K562 (cell line): ENCODE data around the gene NSMCE1. TPM values are rescaled to one million over a fixed set of nuclear protein-coding genes. Genes with fewer than 3 reads are reported as not detected.
"Not testable (repeated sequence)": the region's sequence is repeated elsewhere in the genome, so short reads cannot be mapped to it uniquely, and the experiment has no call there.

Experiments
- ATAC-seq: fragments of 200-7000 bp; cut with Tn5 transposase; 3 replicates; pipeline ENCODE4 v1.9.1; 2020; ENCODE audit warnings: moderate library complexity
- BruUV-seq: library from RNA; stranded (reverse); fragments of 400-500 nt; replicated peaks from 2 replicates; lab custom pipeline; 2021; lab: Mats Ljungman, UMichigan
- CTCF ChIA-PET: fragments of 300-600 bp; formaldehyde crosslinking; extraction: SDS; loops from one replicate; lab custom pipeline; 2021; ENCODE audit warnings: low intra/inter-chr PET ratio; lab: Yijun Ruan, JAX
- POLR2A ChIA-PET: fragments of 300-600, 350-650 bp; sonication (Branson Sonifier 250); formaldehyde crosslinking; extraction: SDS; loops from one replicate; lab custom pipeline; 2021; ENCODE audit warnings: antibody characterized with exemption, inconsistent platforms; lab: Yijun Ruan, JAX
- DNase-seq, 4 experiments: peaks; one replicate each; pipeline versions ENCODE4 v3.0.0 to v3.0.0-alpha.2; 2011 to 2018; ENCODE audit warnings: low spot score in 3 of 4, mixed read lengths in 3 of 4; ENCODE audit errors: extremely low read depth in 1 of 4
- FAIRE-seq: peaks from 2 replicates; lab custom pipeline; 2011; peaks lifted over from hg19 to GRCh38; lab: Jason Lieb, UNC
- H2AFZ ChIP-seq: 2 replicates; pipeline ENCODE4 v1.6.0; 2011; ENCODE audit warnings: low read depth, low read length, control low read depth, inconsistent platforms
- H3K27ac ChIP-seq: fragments of 200-600 bp; 3 replicates; pipeline ENCODE4 v1.8.0; 2011; ENCODE audit warnings: low read depth, mild to moderate bottlenecking, control low read depth, inconsistent platforms, low read length, moderate library complexity, mixed read lengths; ENCODE audit errors: extremely low read depth
- H3K27me3 ChIP-seq, 2 experiments: fragments of 300-600 bp in 1 of 2; 2 replicates in 1 of 2; 3 replicates in 1 of 2; pipeline versions ENCODE4 v1.6.0 to v1.8.0; 2011; ENCODE audit warnings: inconsistent platforms in 2 of 2, low read length in 2 of 2, mild to moderate bottlenecking in 1 of 2, mixed read lengths in 1 of 2, moderate library complexity in 1 of 2; ENCODE audit not compliant: control insufficient read depth in 2 of 2, insufficient read depth in 2 of 2
- H3K36me3 ChIP-seq: fragments of 300-600 bp; 3 replicates; pipeline ENCODE4 v1.8.0; 2011; ENCODE audit warnings: mild to moderate bottlenecking, low read length, inconsistent platforms; ENCODE audit not compliant: control insufficient read depth, insufficient read depth
- H3K4me1 ChIP-seq, 2 experiments: fragments of 200-600 bp in 1 of 2; replicated peaks in 1 of 2; 2 replicates in 1 of 2; 3 replicates in 1 of 2; pipeline versions ENCODE4 v1.5.1 to v1.8.0; 2011; ENCODE audit warnings: inconsistent platforms in 2 of 2, low read length in 2 of 2, mild to moderate bottlenecking in 1 of 2, mixed read lengths in 1 of 2, moderate library complexity in 1 of 2; ENCODE audit not compliant: control insufficient read depth in 2 of 2, insufficient read depth in 2 of 2
- H3K4me2 ChIP-seq: 2 replicates; pipeline ENCODE4 v1.6.1; 2011; ENCODE audit warnings: low read length, control low read depth, inconsistent platforms, mixed read lengths; ENCODE audit not compliant: insufficient read depth
- H3K4me3 ChIP-seq: fragments of 200-600 bp; sonication (generic), shearing (Covaris generic); 2 replicates; pipeline ENCODE4 v1.5.1; 2016; ENCODE audit warnings: control low read depth, inconsistent platforms
- H3K79me2 ChIP-seq: fragments of 200-600 bp; 3 replicates; pipeline ENCODE4 v1.8.0; 2011; ENCODE audit warnings: low read length, inconsistent platforms; ENCODE audit not compliant: control insufficient read depth, insufficient read depth
- H3K9ac ChIP-seq, 2 experiments: 2 replicates each; pipeline versions ENCODE4 v1.6.0 to v1.6.1; 2011; ENCODE audit warnings: low read depth in 2 of 2, low read length in 2 of 2, control low read depth in 1 of 2, inconsistent platforms in 1 of 2, mild to moderate bottlenecking in 1 of 2, mixed read lengths in 1 of 2; ENCODE audit not compliant: insufficient read depth in 1 of 2
- H3K9me1 ChIP-seq: one replicate; pipeline ENCODE4 v1.6.0; 2011; ENCODE audit warnings: inconsistent platforms, mild to moderate bottlenecking, low read length, moderate library complexity; ENCODE audit not compliant: control insufficient read depth, insufficient read depth
- H3K9me3 ChIP-seq: replicated peaks from 2 replicates; pipeline ENCODE4 v1.5.1; 2011; ENCODE audit warnings: low read depth, low read length, inconsistent platforms; ENCODE audit not compliant: control insufficient read depth, insufficient read depth
- H4K20me1 ChIP-seq: replicated peaks from 2 replicates; pipeline ENCODE4 v1.6.1; 2011; ENCODE audit warnings: low read length, inconsistent platforms, mixed read lengths; ENCODE audit not compliant: control insufficient read depth, insufficient read depth
- BCOR ChIP-seq: fragments of 450-650 bp; IDR thresholded peaks from 2 replicates; pipeline ENCODE4 v1.6.1; 2016
- KLF10 ChIP-seq: fragments of 250-450 bp; sonication (Bioruptor Pico); IDR thresholded peaks from 2 replicates; pipeline ENCODE4 v1.6.1; 2021; ENCODE audit warnings: matching md5 sums
- XRCC3 ChIP-seq: fragments of 450-650 bp; IDR thresholded peaks from 2 replicates; pipeline ENCODE4 v1.6.1; 2017; ENCODE audit warnings: mild to moderate bottlenecking, moderate library complexity
- ZNF121 ChIP-seq: sonication (generic); formaldehyde crosslinking; conservative IDR thresholded peaks from 2 replicates; pipeline ENCODE4 v1.8.0; 2022; ENCODE audit warnings: missing genetic modification reagents
- WGBS: fragments of 100-300 bp; shearing (Covaris generic); methylation state at CpG from one replicate; pipeline ENCODE4 v1.1.6; 2016; ENCODE audit warnings: low coverage, mixed read lengths; ENCODE audit not compliant: insufficient coverage; ENCODE audit errors: missing lambda C conversion rate; 5-methylcytosine and 5-hydroxymethylcytosine counted together
- in situ Hi-C: fragments of 300-500 bp; cut with MboI; formaldehyde crosslinking; loops from 4 replicates; pipeline ENCODE4 v1.15.0; 2018; ENCODE audit warnings: inconsistent platforms, mixed read lengths
- intact Hi-C: fragments of 100-400 bp; cut with micrococcal nuclease; formaldehyde crosslinking; loops from 2 replicates; pipeline ENCODE4 v1.14.2; 2022
- polyA plus RNA-seq, 8 experiments: library from polyadenylated mRNA; depleted of rRNA in 4 of 8; stranded (reverse) in 5 of 8; unstranded in 3 of 8; fragments of >200 nt; fragmentation: Nextera tagmentation in 2 of 8; fragmentation: Illumina TruSeq in 1 of 8; extraction: Ambion mirVana in 2 of 8; extraction: Trizol in 1 of 8; gene quantifications; 2 replicates each; pipeline versions ENCODE4 v1.2.1 to v1.2.3, GENCODE V29; 2011 to 2014; ENCODE audit warnings: inconsistent platforms in 1 of 8, missing spikeins in 1 of 8
- total RNA-seq, 7 experiments: library from RNA; depleted of rRNA in 6 of 7; stranded (reverse); fragments of >200 nt in 6 of 7; fragmentation: Illumina TruSeq in 2 of 7; extraction: Trizol in 2 of 7; gene quantifications; 2 replicates each; pipeline versions ENCODE4 v1.2.1 to v1.2.3, GENCODE V29; 2011 to 2021; ENCODE audit warnings: low replicate concordance in 1 of 7

NSMCE1 gene
- total and polyA plus RNA-seq, 9 of the 15 experiments (the other 6 are each of a cell fraction or from before 2014, with no cell fraction given): 52.1 to 163 (median 61.5) TPM

GRCh38 chr16:27272697-27273096 is 4.1 kb upstream of the NSMCE1 start:
- POLR2A ChIA-PET, ATAC-seq, H3K27me3 ChIP-seq, intact Hi-C loops, H3K27ac ChIP-seq, H4K20me1 ChIP-seq, H3K4me3 ChIP-seq, H3K4me1 ChIP-seq, H3K9me3 ChIP-seq, BruUV-seq, H3K36me3 ChIP-seq, in situ Hi-C loops, H3K9ac ChIP-seq, FAIRE-seq, H2AFZ ChIP-seq, H3K9me1 ChIP-seq, CTCF ChIA-PET, DNase-seq, H3K4me2 ChIP-seq: not testable (repeated sequence)
- peaks cover 21% of the 10 kb centered on the region for H3K79me2 ChIP-seq
- TF ChIP-seq BCOR (peak; percentile 71), ZNF121 (peak; percentile 99)
- 82% methylated on average over 7 of the region's 7 CpGs for WGBS

GRCh38 chr16:27272076-27272475 is 3.5 kb upstream of the NSMCE1 start:
- Histone ChIP-seq H3K9me3 (no peaks in the 10 kb centered on the region), H3K27ac (no peak overlapping the region), H4K20me1 (no peaks in the 10 kb centered on the region), H2AFZ (no peak overlapping the region), H3K36me3 (no peaks in the 10 kb centered on the region; the same call in 2 of the 3 replicates), H3K4me3 (no peak overlapping the region), H3K79me2 (peaks cover 27% of the 10 kb centered on the region), H3K27me3 (no peaks in the 10 kb centered on the region; a peak in 1 of 5 replicates), H3K4me2 (no peak overlapping the region)
- in situ Hi-C loops (no loop called here), intact Hi-C loops (no loop called here)
- no TSS peak for BruUV-seq
- POLR2A ChIA-PET: interaction anchor here (0.7 kb wide), 1 partner anchor 39 kb away, joined by 3 read pairs; no protein-coding TSS in a partner anchor
- TF ChIP-seq KLF10 (no peak), XRCC3 (no peak)
- TF ChIP-seq, all 486 proteins: peak for 0
- no peaks in the 10 kb centered on the region for H3K9me1 ChIP-seq
- no peak for ATAC-seq
- no peak for DNase-seq
- peaks cover 4 to 7% of the 10 kb centered on the region in 2 experiments; a peak in 3 of 5 replicates for H3K4me1 ChIP-seq
- no peak overlapping the region for H3K9ac ChIP-seq
- WGBS: 81% methylated on average over 3 of the region's 4 CpGs
- CTCF ChIA-PET: no interaction called here
- no peak for FAIRE-seq
